Activated naive CD8-positive, alpha-beta T cell treated with anti-CD3 and anti-CD28 coated beads for 36 hours (primary cell): ENCODE data around the gene VPS13D. TPM values are rescaled to one million over a fixed set of nuclear protein-coding genes. Genes with fewer than 3 reads are reported as not detected.

Experiments
- DNase-seq: peaks from one replicate; pipeline ENCODE4 v3.0.0; 2021
- H3K27ac Mint-ChIP-seq: one replicate; pipeline ENCODE4 v1.8.0; 2022; ENCODE audit warnings: mild to moderate bottlenecking, moderate library complexity, mixed read lengths
- H3K27me3 Mint-ChIP-seq: one replicate; pipeline ENCODE4 v1.8.0; 2022; ENCODE audit warnings: mild to moderate bottlenecking, mixed read lengths
- H3K36me3 Mint-ChIP-seq: one replicate; pipeline ENCODE4 v1.8.0; 2021; ENCODE audit warnings: mild to moderate bottlenecking, mixed read lengths
- H3K4me1 Mint-ChIP-seq: one replicate; pipeline ENCODE4 v1.8.0; 2021; ENCODE audit warnings: mixed read lengths
- H3K4me3 Mint-ChIP-seq: one replicate; pipeline ENCODE4 v1.8.0; 2022; ENCODE audit warnings: mild to moderate bottlenecking, moderate library complexity, mixed read lengths
- H3K9me3 Mint-ChIP-seq: one replicate; pipeline ENCODE4 v1.8.0; 2022; ENCODE audit warnings: mixed read lengths
- total RNA-seq, 2 experiments: library from RNA; stranded (reverse); gene quantifications; one replicate each; pipeline ENCODE4 v1.2.3, GENCODE V29; 2021

The VPS13D gene
- total RNA-seq, 2 experiments from 2014 or later, result 27.7 to 29.1 TPM

- peaks cover 40% of the 10 kb centered on the region for H3K4me1 Mint-ChIP-seq
- H3K9me3 Mint-ChIP-seq, result peaks cover 8% of the 10 kb centered on the region
- H3K27ac Mint-ChIP-seq, result peak overlapping the region; percentile 50
- H3K4me3 Mint-ChIP-seq, result no peak overlapping the region
- peaks cover 59% of the 10 kb centered on the region for H3K36me3 Mint-ChIP-seq
- no peaks in the 10 kb centered on the region for H3K27me3 Mint-ChIP-seq
- DNase-seq, result no peak
These were observed 178.8 kb downstream of the VPS13D start for GRCh38 chr1:12408662-12409061.

GRCh38 chr1:12409681-12410080 is 179.9 kb downstream of the VPS13D start:
- Mint-ChIP-seq H3K4me3 (no peak overlapping the region), H3K4me1 (peaks cover 49% of the 10 kb centered on the region), H3K27me3 (no peaks in the 10 kb centered on the region), H3K36me3 (peaks cover 65% of the 10 kb centered on the region), H3K9me3 (peaks cover 8% of the 10 kb centered on the region), H3K27ac (no peak overlapping the region)
- DNase-seq, result no peak

- peaks cover 8% of the 10 kb centered on the region for H3K9me3 Mint-ChIP-seq
- peaks cover 63% of the 10 kb centered on the region for H3K36me3 Mint-ChIP-seq
- no peaks in the 10 kb centered on the region for H3K27me3 Mint-ChIP-seq
- no peak for DNase-seq
- H3K27ac Mint-ChIP-seq, result no peak overlapping the region
- peaks cover 51% of the 10 kb centered on the region for H3K4me1 Mint-ChIP-seq
- H3K4me3 Mint-ChIP-seq, result no peak overlapping the region
These were observed 180.5 kb downstream of the VPS13D start for GRCh38 chr1:12410351-12410750.

- H3K36me3 Mint-ChIP-seq, result peaks cover 64% of the 10 kb centered on the region
These were observed 181.3 kb downstream of the VPS13D start for GRCh38 chr1:12411098-12411497.

GRCh38 chr1:12411747-12412146 is 181.9 kb downstream of the VPS13D start:
- H3K9me3 Mint-ChIP-seq, result peaks cover 8% of the 10 kb centered on the region
- no peak overlapping the region for H3K27ac Mint-ChIP-seq
- H3K4me3 Mint-ChIP-seq, result no peak overlapping the region
- peaks cover 46% of the 10 kb centered on the region for H3K4me1 Mint-ChIP-seq
- peaks cover 66% of the 10 kb centered on the region for H3K36me3 Mint-ChIP-seq
- H3K27me3 Mint-ChIP-seq, result no peaks in the 10 kb centered on the region
- no peak for DNase-seq

More at GRCh38 chr1:12411098-12411497, 181.3 kb downstream of the VPS13D start:
- Mint-ChIP-seq H3K27ac (peak overlapping the region; percentile 43), H3K9me3 (peaks cover 8% of the 10 kb centered on the region), H3K27me3 (no peaks in the 10 kb centered on the region), H3K4me1 (peaks cover 49% of the 10 kb centered on the region), H3K4me3 (no peak overlapping the region)
- DNase-seq, result no peak

GRCh38 chr1:12412439-12412838 is 182.6 kb downstream of the VPS13D start:
- H3K27ac Mint-ChIP-seq, result no peak overlapping the region
- no peak for DNase-seq
- peaks cover 46% of the 10 kb centered on the region for H3K4me1 Mint-ChIP-seq
- no peak overlapping the region for H3K4me3 Mint-ChIP-seq
- H3K27me3 Mint-ChIP-seq, result no peaks in the 10 kb centered on the region
- H3K36me3 Mint-ChIP-seq, result peaks cover 73% of the 10 kb centered on the region
- peaks cover 8% of the 10 kb centered on the region for H3K9me3 Mint-ChIP-seq

GRCh38 chr1:12413664-12414410 is 184.0 kb downstream of the VPS13D start:
- Mint-ChIP-seq H3K27ac (no peak overlapping the region), H3K9me3 (peaks cover 8% of the 10 kb centered on the region), H3K36me3 (peaks cover 79% of the 10 kb centered on the region), H3K4me1 (peaks cover 37% of the 10 kb centered on the region), H3K4me3 (no peak overlapping the region), H3K27me3 (no peaks in the 10 kb centered on the region)
- DNase-seq, result no peak

- Mint-ChIP-seq H3K27ac (peak overlapping the region; percentile 79), H3K27me3 (no peaks in the 10 kb centered on the region)
These were observed 184.7 kb downstream of the VPS13D start for GRCh38 chr1:12414444-12415018.

GRCh38 chr1:12415038-12415466 is 185.2 kb downstream of the VPS13D start:
- DNase-seq, result no peak
- H3K27ac Mint-ChIP-seq, result peak overlapping the region; percentile 56

More at GRCh38 chr1:12414444-12415018, 184.7 kb downstream of the VPS13D start:
- peaks cover 83% of the 10 kb centered on the region for H3K36me3 Mint-ChIP-seq
- peaks cover 39% of the 10 kb centered on the region for H3K4me1 Mint-ChIP-seq
- H3K9me3 Mint-ChIP-seq, result peaks cover 8% of the 10 kb centered on the region
- H3K4me3 Mint-ChIP-seq, result no peak overlapping the region
- no peak for DNase-seq

GRCh38 chr1:12416101-12416500 is 186.3 kb downstream of the VPS13D start:
- H3K9me3 Mint-ChIP-seq, result no peaks in the 10 kb centered on the region
- DNase-seq, result no peak
- H3K27ac Mint-ChIP-seq, result no peak overlapping the region
- no peak overlapping the region for H3K4me3 Mint-ChIP-seq
- H3K36me3 Mint-ChIP-seq, result peaks cover 77% of the 10 kb centered on the region
- peaks cover 41% of the 10 kb centered on the region for H3K4me1 Mint-ChIP-seq
- H3K27me3 Mint-ChIP-seq, result no peaks in the 10 kb centered on the region

More at GRCh38 chr1:12415038-12415466, 185.2 kb downstream of the VPS13D start:
- Mint-ChIP-seq H3K27me3 (no peaks in the 10 kb centered on the region), H3K4me1 (peaks cover 37% of the 10 kb centered on the region), H3K9me3 (peaks cover 3% of the 10 kb centered on the region), H3K36me3 (peaks cover 80% of the 10 kb centered on the region), H3K4me3 (no peak overlapping the region)

GRCh38 chr1:12416744-12417143 is 186.9 kb downstream of the VPS13D start:
- Mint-ChIP-seq H3K4me1 (peaks cover 44% of the 10 kb centered on the region), H3K27me3 (no peaks in the 10 kb centered on the region), H3K27ac (peak overlapping the region; percentile 10), H3K9me3 (no peaks in the 10 kb centered on the region), H3K4me3 (no peak overlapping the region), H3K36me3 (peaks cover 73% of the 10 kb centered on the region)
- DNase-seq, result no peak

GRCh38 chr1:12417389-12417788 is 187.6 kb downstream of the VPS13D start:
- H3K9me3 Mint-ChIP-seq, result no peaks in the 10 kb centered on the region
- H3K27ac Mint-ChIP-seq, result no peak overlapping the region
- H3K36me3 Mint-ChIP-seq, result peaks cover 70% of the 10 kb centered on the region
- peaks cover 48% of the 10 kb centered on the region for H3K4me1 Mint-ChIP-seq
- no peaks in the 10 kb centered on the region for H3K27me3 Mint-ChIP-seq
- H3K4me3 Mint-ChIP-seq, result no peak overlapping the region
- no peak for DNase-seq

GRCh38 chr1:12420171-12420570 is 190.3 kb downstream of the VPS13D start:
- peaks cover 60% of the 10 kb centered on the region for H3K36me3 Mint-ChIP-seq
- H3K27me3 Mint-ChIP-seq, result no peaks in the 10 kb centered on the region

GRCh38 chr1:12422488-12422887 is 192.7 kb downstream of the VPS13D start:
- H3K4me3 Mint-ChIP-seq, result no peak overlapping the region

More at GRCh38 chr1:12420171-12420570, 190.3 kb downstream of the VPS13D start:
- Mint-ChIP-seq H3K9me3 (no peaks in the 10 kb centered on the region), H3K4me3 (no peak overlapping the region), H3K4me1 (peaks cover 61% of the 10 kb centered on the region), H3K27ac (no peak overlapping the region)
- no peak for DNase-seq

GRCh38 chr1:12424087-12424529 is 194.3 kb downstream of the VPS13D start:
- H3K4me3 Mint-ChIP-seq, result no peak overlapping the region
- no peak for DNase-seq
- peaks cover 55% of the 10 kb centered on the region for H3K4me1 Mint-ChIP-seq
- peaks cover 45% of the 10 kb centered on the region for H3K36me3 Mint-ChIP-seq
- no peaks in the 10 kb centered on the region for H3K27me3 Mint-ChIP-seq
- peak overlapping the region; percentile 46 for H3K27ac Mint-ChIP-seq
- no peaks in the 10 kb centered on the region for H3K9me3 Mint-ChIP-seq

More at GRCh38 chr1:12422488-12422887, 192.7 kb downstream of the VPS13D start:
- H3K36me3 Mint-ChIP-seq, result peaks cover 51% of the 10 kb centered on the region
- H3K4me1 Mint-ChIP-seq, result peaks cover 55% of the 10 kb centered on the region
- DNase-seq, result no peak
- no peak overlapping the region for H3K27ac Mint-ChIP-seq
- H3K9me3 Mint-ChIP-seq, result no peaks in the 10 kb centered on the region
- H3K27me3 Mint-ChIP-seq, result no peaks in the 10 kb centered on the region
